Measurements from ENCODE around the gene MAPK10.
"Not testable (repeated sequence)": the region's sequence is repeated elsewhere in the genome, so short reads cannot be mapped to it uniquely, and the experiment has no call there.

Gene MAPK10

GRCh38 chr4:86106475-86106874 is 253.4 kb downstream of the MAPK10 start:
- no peak for DNase-seq (ENCODE audit: low read depth)

DNA sequence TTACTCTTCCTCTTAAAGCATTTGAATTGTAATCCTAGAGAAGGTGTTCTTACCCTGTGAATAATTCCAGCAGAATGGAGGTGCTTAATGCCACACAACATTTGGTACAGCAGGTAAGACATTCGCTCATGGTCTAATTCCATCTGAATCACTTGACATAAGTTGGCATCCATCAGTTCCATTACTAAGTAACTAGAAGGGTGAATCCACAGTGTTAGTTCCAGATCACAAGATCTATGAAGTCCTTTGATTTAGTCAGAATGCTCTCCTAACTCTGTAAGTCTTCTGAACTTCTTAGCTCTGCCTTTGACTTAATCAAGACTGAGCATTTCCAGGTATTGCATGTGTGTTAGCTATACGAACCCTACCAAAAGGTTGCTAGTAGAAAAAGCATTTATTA is 258.0 kb downstream of the MAPK10 start:
- no peak for DNase-seq (ENCODE audit: low read depth)

GRCh38 chr4:86101410-86101809 is 258.4 kb downstream of the MAPK10 start:
- no peak for DNase-seq (ENCODE audit: low read depth)

DNA sequence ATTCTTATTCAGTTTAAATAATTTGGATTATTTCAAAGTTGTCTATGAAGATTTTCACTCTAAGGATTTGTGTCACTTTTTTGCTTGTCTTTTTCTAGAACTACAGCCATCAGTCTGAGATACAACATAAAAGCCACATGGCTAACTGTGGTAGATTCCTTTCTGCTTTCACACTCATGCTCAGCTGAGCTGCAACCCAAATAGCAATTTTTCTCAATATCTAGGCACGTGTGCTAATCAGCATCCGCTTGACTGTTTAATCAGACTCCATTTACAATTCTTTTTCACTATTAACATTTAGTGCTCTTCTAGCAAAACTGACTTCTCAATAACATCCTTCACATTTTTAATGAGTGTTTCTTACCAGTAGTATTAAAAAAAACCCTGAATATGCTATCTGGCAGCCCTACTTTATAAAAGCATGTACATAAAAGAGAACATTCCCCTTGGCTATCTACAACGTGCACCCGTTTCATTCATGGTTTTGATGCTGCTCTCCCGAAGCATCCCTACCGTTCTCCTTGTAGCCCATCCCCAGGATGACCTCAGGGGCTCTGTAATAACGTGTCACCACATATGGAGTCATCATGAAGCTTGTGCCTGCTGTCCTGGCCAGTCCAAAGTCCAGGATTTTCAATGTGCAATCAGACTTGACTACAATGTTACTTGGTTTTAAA is 259.2 kb downstream of the MAPK10 start:
- DNase-seq (ENCODE audit: low read depth), result no peak

DNA sequence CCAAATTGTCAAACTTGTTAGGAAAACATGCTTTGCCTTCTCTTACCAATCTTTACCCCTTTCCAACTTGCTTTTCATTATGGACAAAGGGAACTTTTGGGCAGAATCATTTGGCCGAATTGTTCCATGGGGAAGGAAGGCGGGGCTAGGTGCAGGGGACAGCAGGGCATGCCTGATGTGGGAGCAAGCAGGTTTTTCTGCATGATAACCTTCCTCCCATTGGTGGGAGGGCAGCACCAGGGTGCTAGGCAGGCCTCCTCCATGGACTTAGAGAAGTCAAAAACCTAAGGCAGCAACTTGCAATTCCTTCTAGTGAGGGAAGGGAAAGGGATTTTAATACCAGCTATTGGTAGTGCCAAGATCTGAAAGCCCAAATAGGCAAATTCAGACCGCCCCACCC is 260.5 kb downstream of the MAPK10 start:
- no peak for DNase-seq (ENCODE audit: low read depth)

DNA sequence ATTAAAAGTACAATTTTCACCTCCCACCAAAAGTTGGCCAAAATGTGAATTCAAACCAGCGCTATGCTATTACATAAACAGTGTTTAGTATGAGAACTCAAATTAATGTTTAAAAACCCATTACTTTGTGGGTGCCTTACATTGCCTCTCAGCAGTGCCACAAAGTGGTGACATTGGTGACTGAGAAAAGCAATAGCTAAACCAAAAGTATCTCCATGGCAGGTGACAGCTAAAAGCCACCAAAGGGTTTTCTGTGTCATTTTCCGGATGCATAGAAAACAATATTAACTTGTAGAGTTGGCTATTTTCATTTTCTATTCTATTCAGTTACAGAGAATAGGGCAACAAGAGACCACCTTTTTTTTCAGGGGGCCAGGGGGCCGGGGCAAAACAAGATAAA is 261.2 kb downstream of the MAPK10 start:
- DNase-seq (ENCODE audit: low read depth), result no peak

- DNase-seq (ENCODE audit: low read depth), result no peak
Measured at GRCh38 chr4:86096373-86096772, 263.5 kb downstream of the MAPK10 start.

DNA sequence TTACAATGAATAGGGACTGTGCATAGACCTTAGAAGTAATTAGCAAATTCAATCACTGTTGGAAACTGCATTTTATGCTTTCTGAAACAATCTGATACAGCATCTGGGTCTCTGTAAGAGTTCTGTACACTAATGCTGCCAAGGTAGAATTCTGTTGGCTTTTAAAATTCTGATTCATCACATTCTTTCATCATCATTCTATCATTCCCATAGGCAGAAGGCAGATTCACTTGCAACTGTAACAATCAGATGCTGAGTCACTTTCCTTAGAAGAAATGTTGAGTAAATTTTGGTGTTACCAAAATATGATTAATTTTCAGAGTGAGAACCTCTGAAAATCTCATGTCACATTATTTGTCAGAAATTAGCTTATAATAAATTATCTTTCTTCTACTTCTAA is 267.2 kb downstream of the MAPK10 start:
- no peak for DNase-seq (ENCODE audit: low read depth)

GRCh38 chr4:86091201-86091600 is 268.7 kb downstream of the MAPK10 start:
- no peak for DNase-seq (ENCODE audit: low read depth)

GRCh38 chr4:86089781-86090323 is 270.0 kb downstream of the MAPK10 start:
- no peak for DNase-seq (ENCODE audit: low read depth)

- DNase-seq (ENCODE audit: low read depth), result no peak
Measured at GRCh38 chr4:86089053-86089452, 270.8 kb downstream of the MAPK10 start.

GRCh38 chr4:86075796-86076195 is 284.1 kb downstream of the MAPK10 start:
- not testable (repeated sequence) for DNase-seq (ENCODE audit: low read depth)

DNA sequence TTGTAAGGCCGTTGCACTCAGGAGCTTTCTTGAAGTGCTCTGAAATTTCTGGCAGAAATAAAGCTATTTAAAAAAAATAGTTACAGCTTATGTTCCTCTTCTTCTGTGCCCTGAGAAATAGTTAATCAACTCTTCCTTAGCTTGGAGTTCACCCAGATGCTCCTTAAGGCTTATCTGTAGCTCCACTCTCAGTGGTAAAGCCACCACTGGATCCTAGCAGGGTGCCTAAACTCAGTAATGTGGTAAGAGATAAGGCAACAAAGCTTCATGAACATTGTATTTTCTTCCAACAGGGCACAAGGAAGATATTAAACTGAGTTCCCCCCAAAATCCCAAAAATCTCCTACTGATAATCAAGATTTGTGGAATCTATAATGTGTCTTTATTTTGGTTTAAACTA is 299.5 kb downstream of the MAPK10 start:
- no peak for DNase-seq (ENCODE audit: low read depth)

DNA sequence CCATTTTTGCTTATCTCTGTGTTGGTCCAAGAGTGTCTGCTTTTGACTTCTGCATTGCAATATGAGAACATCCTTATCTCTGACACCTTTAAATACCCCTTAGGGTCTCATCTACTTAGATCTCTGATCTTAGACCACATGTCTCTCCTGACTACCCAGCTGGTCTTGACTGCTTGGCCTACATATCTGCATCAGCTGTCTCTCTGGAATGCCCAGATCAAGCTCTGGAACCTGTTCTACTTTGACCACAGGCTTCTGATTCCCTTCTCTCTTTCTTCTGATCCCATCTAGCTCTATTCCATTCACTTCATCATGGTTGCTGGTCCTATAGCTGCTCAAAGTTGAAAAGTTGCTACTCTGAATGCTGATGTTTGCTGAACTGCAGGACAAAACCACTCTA is 301.2 kb downstream of the MAPK10 start:
- DNase-seq (ENCODE audit: low read depth), result no peak

DNA sequence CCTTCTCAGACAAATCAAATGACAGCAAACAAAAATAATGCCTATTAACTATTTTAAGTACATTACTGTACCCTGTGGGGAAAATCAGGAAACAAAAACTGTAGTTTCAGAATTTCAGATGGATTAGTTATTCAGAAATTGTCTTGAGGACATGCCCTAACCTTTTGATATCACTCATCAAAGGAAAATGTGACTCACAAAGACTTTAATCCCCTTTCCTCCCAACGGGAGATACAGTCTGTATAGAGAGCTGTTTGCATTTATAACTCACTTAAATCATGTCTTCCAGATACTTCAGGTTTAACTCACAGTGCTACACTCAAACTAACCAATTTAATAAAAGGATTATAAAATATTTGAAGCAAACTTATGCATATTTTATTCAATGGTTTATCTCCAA is 304.0 kb downstream of the MAPK10 start:
- no peak for DNase-seq (ENCODE audit: low read depth)

GRCh38 chr4:86054286-86055032 is 305.4 kb downstream of the MAPK10 start:
- DNase-seq (ENCODE audit: low read depth), result no peak

DNA sequence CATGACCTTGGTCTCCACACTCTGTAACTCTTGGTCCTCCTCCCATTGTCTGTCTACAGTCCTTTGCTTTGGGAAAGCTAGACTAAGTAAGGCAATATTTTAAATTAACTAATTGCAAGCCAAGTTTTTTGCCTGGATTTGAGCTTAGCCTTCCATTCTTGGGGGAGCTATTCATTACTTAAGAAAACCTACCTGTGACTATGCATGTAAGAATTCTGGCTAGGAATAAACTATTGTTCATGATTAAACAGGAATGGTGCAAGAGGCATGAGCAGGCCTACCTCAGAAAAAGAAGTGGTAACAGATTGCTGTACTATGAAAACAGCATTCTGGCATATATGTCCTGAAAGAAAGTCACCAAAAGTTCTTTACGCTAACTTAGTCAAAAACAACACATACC is 309.4 kb downstream of the MAPK10 start:
- no peak for DNase-seq (ENCODE audit: low read depth)

DNA sequence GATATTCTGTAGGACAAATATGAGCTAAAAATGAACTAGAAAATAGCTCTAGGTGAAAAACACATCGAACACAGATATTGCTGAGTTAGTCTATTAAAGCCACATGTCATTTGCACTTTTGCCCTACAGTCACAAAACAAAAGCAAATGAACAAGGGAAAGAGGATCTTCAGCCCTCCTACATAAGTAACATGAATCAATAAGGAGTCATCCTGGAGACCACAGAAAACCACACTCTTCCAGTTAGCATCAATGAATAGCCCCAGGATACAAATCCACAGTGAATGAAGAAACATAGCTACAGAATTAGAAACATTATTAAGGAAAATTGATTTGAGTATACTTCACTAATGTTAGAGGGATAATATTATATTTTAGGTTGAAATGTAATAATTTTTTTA is 311.4 kb downstream of the MAPK10 start:
- no peak for DNase-seq (ENCODE audit: low read depth)

GRCh38 chr4:86044593-86044985 is 315.3 kb downstream of the MAPK10 start:
- no peak for DNase-seq (ENCODE audit: low read depth)

DNA sequence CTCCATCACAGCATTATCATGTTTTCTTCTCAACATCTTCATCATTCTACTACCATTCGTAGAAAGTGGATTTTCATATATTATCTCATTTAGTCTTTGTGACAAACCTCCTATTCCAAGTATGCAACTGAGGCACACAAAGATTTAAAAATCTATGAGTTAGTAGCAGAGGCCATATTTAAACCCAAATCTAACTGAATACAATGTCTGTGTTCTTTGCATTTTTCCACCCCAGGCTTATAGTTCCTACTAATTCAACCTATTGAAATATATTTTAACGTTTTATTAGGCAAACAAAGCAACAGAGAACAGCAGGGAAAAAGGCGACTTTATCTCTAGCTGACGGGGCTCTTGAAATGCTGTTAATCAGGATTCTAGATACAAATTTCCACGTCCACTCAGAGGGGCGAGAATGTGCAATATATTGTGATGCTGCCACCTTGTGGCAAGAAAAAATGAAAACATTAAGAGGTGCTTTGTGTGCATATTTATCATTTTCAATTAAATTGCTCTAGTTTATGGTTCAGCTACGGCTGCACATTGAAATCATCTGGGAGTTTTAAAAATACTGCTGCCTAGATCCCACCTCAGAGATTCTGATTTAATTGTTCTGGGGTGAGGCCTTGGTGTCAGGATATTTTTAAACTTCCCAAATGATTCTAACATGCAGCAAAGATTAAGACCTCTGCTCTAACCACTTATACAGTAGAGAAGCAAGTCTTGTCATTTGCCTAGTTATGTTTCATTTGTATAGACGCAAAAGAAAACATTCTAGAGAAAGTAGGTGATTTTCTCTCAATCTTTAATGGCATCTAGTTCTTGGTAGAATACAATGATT is 315.9 kb downstream of the MAPK10 start:
- DNase-seq (ENCODE audit: low read depth), result no peak

DNA sequence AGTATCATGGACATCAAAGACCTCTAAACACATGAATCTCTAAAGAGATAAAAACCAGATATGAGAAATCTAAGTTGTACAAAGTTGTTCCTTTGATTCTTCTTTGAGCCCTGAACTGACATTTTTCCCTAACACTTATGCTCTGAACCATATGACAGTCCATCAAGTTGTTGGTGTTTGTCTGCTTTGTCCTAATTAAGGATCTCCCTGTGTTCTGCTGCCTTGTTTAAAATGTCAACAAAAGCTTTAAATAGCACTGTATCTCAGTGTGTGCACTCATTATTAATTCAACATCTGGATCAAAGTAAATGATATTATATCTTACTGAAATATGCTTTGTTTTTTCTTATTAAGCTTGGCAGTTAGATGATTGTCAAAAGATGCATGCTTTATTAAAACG is 321.8 kb downstream of the MAPK10 start:
- no peak for DNase-seq (ENCODE audit: low read depth)

- DNase-seq (ENCODE audit: low read depth), result no peak
Measured at GRCh38 chr4:86036736-86037135, 323.1 kb downstream of the MAPK10 start.

DNA sequence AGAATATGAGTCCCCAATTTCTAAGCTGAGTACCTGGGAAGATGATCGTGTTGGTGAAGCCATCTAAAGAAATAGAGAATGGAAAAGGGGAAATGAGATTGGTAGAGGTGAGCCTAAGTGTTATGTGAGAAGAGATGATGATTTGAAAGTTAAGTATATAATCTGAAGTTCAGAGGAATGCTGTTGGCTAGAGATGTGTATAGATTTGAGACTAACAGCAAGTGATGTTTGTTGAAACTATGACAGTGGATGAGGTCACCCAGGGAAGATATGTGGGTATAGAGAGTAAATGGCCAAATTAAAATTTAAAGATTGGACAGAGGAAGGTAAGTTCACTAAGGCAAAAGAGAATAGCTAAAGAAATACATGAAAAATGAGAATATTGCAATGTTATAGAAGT is 324.2 kb downstream of the MAPK10 start:
- DNase-seq (ENCODE audit: low read depth), result no peak
